Uterine smooth muscle cell (primary cell): ENCODE measurements around the gene TYMS. TPM values are rescaled to one million over a fixed set of nuclear protein-coding genes. Genes with fewer than 3 reads are reported as not detected.

Experiments used
- total RNA-seq: library from RNA; depleted of rRNA; stranded (reverse); fragments of >200 nt; gene quantifications from 2 replicates; pipeline ENCODE4 v1.2.3, GENCODE V29; 2014

TYMS gene
- 18.0 and 49.2 TPM in 2 replicates for total RNA-seq

GRCh38 chr18:657311-658000, at the start of gene TYMS:
Gene TYMS, plus strand, starts transcription at chr18:657653. Its CDS starts 90 bp downstream, at chr18:657743.

DNA sequence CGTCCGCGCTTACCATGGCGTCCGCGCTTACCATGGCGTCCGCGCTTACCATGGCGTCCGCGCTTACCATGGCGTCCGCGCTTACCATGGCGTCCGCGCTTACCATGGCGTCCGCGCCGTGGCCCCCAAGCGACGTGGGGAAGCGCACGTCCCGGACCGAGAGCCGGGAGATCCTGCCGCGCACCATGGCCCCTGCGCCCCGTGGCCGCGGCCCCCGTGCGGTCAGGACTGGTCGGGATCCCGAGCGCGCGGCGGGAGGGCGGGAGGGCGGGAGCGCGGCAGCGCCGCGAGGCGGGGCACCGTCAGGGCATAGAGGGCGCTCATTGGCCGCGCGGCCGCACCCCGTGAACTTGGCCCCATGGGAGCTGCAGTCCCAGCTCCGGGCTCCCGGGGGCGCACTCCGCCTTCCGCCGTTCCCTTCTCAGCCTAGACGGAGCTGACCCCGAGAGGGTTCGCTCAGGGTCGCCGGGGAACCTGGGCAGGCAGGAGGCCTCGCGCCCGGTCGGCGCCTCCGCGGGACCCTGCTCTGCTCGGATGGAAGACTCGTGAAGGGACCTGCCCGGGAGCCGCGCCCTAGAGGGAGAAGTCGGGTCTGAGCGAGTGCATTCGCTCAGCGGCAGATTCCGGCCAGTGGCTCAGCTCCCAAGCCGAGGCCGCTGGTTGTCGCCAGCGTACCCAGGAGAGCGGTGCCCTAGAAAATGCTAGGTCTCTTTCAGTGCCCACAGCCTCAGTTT, 55.1 kb downstream of the TYMS start, which contains the start of gene ENOSF1:
ENOSF1 (minus strand) TSS at position 230 of the 734 bp plus-strand sequence; CDS start at position 187, 43 bp downstream.

Other genes with a start within 250 kb of the TYMS start
- 7.2 and 13.2 TPM in 2 replicates for gene COLEC12, start 157.0 kb upstream of the TYMS start, total RNA-seq
- gene CETN1, start 77.3 kb upstream of the TYMS start, total RNA-seq: not detected in 2 replicates
- gene CLUL1, start 60.7 kb upstream of the TYMS start, total RNA-seq: not detected in 2 replicates
- gene ENOSF1, start 55.0 kb downstream of the TYMS start, total RNA-seq: 31.5 and 32.5 TPM in 2 replicates
- 107 and 154 TPM in 2 replicates for gene YES1, start 154.6 kb downstream of the TYMS start, total RNA-seq
- gene ADCYAP1, start 247.2 kb downstream of the TYMS start, total RNA-seq: not detected in 2 replicates